Lung (tissue), 16 donors: ENCODE measurements around the gene HNRNPU. TPM values are rescaled to one million over a fixed set of nuclear protein-coding genes. Genes with fewer than 3 reads are reported as not detected.

Experiments used
- ATAC-seq: fragments of 200-7000 bp; cut with Tn5 transposase; one replicate; pipeline ENCODE4 v1.9.1; 2020; ENCODE audit warnings: moderate number of reproducible peaks; ENCODE audit not compliant: insufficient read depth, low FRiP score
- DNase-seq, 3 donors: peaks; one replicate each; pipeline ENCODE4 v3.0.0-alpha.2; 2013 to 2017
- H3K27ac ChIP-seq, 2 donors: one replicate each; pipeline ENCODE4 v1.5.1; 2013; ENCODE audit warnings: mild to moderate bottlenecking in 2 of 2, moderate library complexity in 2 of 2, control low read depth in 1 of 2, inconsistent platforms in 1 of 2, low read depth in 1 of 2, low read length in 1 of 2
- H3K27me3 ChIP-seq, 3 donors: one replicate each; pipeline ENCODE4 v1.5.1; 2013; ENCODE audit warnings: low read length in 2 of 3; ENCODE audit not compliant: control insufficient read depth in 3 of 3, insufficient read depth in 3 of 3
- H3K36me3 ChIP-seq, 4 donors: one replicate each; pipeline ENCODE4 v1.5.1; 2013; ENCODE audit warnings: low read length in 4 of 4, mild to moderate bottlenecking in 1 of 4, moderate library complexity in 1 of 4; ENCODE audit not compliant: control insufficient read depth in 4 of 4, insufficient read depth in 4 of 4
- H3K4me1 ChIP-seq, 5 donors: one replicate each; pipeline ENCODE4 v1.5.1; 2013; ENCODE audit warnings: low read length in 5 of 5, mild to moderate bottlenecking in 2 of 5, moderate library complexity in 1 of 5; ENCODE audit not compliant: control insufficient read depth in 5 of 5, insufficient read depth in 5 of 5
- H3K4me3 ChIP-seq: one replicate; pipeline ENCODE4 v1.5.1; 2013; ENCODE audit warnings: mild to moderate bottlenecking, control low read depth, moderate library complexity
- H3K9ac ChIP-seq, 2 donors: one replicate each; pipeline ENCODE4 v1.5.1; 2013; ENCODE audit warnings: low read length in 2 of 2, control low read depth in 1 of 2; ENCODE audit not compliant: insufficient read depth in 1 of 2
- H3K9me3 ChIP-seq, 4 donors: one replicate each; pipeline ENCODE4 v1.5.1; 2013; ENCODE audit warnings: low read length in 3 of 4, mild to moderate bottlenecking in 1 of 4, moderate library complexity in 1 of 4; ENCODE audit not compliant: control insufficient read depth in 4 of 4, insufficient read depth in 3 of 4
- WGBS, 2 donors: extraction: QIAGEN DNeasy Blood & Tissue Kit; methylation state at CpG; one replicate each; pipeline ENCODE4 v1.1.7; 2013; 5-methylcytosine and 5-hydroxymethylcytosine counted together
- long read RNA-seq, 5 donors: transcript quantifications; one replicate each; lab custom pipeline, GENCODE V29; 2026
- polyA plus RNA-seq, 2 donors: library from polyadenylated mRNA; stranded (reverse); fragments of 200-250 nt; gene quantifications; one replicate each; pipeline ENCODE4 v1.2.1, GENCODE V29; 2013
- total RNA-seq, 2 donors: library from RNA; depleted of rRNA in 1 of 2; stranded (reverse); fragments of >200 nt in 1 of 2; gene quantifications; one replicate each; pipeline ENCODE4 v1.2.1, GENCODE V29; 2014 to 2021
- TF ChIP-seq, protein P1 (sequence below): IDR thresholded peaks from 2 replicates; pipeline ENCODE4 v1.5.1; 2012; ENCODE audit warnings: mild to moderate bottlenecking; ENCODE audit errors: control extremely low read depth, extremely low read depth
- donor health status: control.
- donor health status: control.
- donor health status: Bipolar disorder and iron deficiency.
- donor health status: healthy.
- donor health status: DM: yes; HTN: yes; CAD: no.

Gene HNRNPU
- total RNA-seq (100 to 1,000 TPM; 238 to 611 TPM), polyA plus RNA-seq (100 to 1,000 TPM; 133 to 175 TPM)
- long read RNA-seq, donor 1, full-length matches to known transcripts = 88 of 404 reads
- long read RNA-seq, donor 1, partial matches to known transcripts = 262 of 404 reads
- long read RNA-seq, donor 1, other reads (novel, unspliced or antisense) = 54 of 404 reads
- long read RNA-seq, donor 2, full-length matches to known transcripts = 18 of 127 reads
- long read RNA-seq, donor 2, partial matches to known transcripts = 66 of 127 reads
- long read RNA-seq, donor 2, other reads (novel, unspliced or antisense) = 43 of 127 reads
- long read RNA-seq, donor 3, full-length matches to known transcripts = 34 of 281 reads
- long read RNA-seq, donor 3, partial matches to known transcripts = 187 of 281 reads
- long read RNA-seq, donor 3, other reads (novel, unspliced or antisense) = 60 of 281 reads
- long read RNA-seq, donor 4, full-length matches to known transcripts = 16 of 79 reads
- long read RNA-seq, donor 4, partial matches to known transcripts = 63 of 79 reads
- long read RNA-seq, donor 4, other reads (novel, unspliced or antisense) = 0 of 79 reads
- long read RNA-seq, donor 5, full-length matches to known transcripts = 75 of 160 reads
- long read RNA-seq, donor 5, partial matches to known transcripts = 85 of 160 reads
- long read RNA-seq, donor 5, other reads (novel, unspliced or antisense) = 0 of 160 reads

DNA sequence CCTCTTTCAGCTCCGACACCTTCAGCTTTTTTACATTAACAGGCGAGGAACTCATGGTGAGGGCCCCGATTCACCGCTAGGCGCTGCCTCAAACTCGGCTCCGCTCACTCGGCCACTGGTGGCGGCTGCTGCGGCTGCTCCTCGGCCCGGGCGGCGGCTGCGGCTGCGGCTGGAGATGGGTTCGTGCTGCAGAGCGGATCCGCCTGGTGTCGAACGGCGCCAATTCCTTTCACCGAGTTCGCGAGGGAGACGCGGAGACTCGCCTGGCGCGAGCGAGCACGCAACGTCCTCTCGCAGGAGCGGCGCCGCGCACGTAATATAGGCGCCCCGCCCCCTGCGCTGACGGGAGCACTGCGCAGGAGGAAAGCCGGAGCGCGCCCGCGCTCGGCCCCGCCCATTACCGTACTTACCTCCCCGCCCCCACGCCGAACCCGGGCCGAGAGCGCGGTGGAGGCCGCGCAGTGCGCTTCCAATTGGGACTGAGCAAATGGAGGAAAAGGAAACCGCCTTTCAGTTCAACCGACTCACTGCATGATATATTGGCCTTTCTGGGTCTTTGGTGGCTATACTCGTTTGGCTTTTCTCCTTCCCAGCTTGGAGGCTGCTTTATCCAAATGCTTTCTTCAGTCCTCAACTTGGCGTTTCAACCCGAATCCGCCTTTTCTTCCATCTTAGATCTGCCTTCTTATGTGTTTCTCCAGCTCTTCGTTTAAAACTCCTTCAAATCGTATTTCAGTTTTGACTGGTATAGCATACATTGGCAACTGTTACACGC is at the start of gene HNRNPU:
TSS of gene HNRNPU (minus strand) at position 291 of the 775 bp plus-strand sequence. CDS start at position 55, 236 bp downstream.
- DNase-seq (peak; percentile 98 to 99 (median 98)), ATAC-seq (peak; percentile 91)
- peak within 1 kb of the TSS; percentile 98 to 99 for H3K27ac ChIP-seq
- no peaks in the 10 kb centered on the region for H3K9me3 ChIP-seq
- H3K4me3 ChIP-seq = peak within 1 kb of the TSS; percentile 94
- TF ChIP-seq, protein P1, sequence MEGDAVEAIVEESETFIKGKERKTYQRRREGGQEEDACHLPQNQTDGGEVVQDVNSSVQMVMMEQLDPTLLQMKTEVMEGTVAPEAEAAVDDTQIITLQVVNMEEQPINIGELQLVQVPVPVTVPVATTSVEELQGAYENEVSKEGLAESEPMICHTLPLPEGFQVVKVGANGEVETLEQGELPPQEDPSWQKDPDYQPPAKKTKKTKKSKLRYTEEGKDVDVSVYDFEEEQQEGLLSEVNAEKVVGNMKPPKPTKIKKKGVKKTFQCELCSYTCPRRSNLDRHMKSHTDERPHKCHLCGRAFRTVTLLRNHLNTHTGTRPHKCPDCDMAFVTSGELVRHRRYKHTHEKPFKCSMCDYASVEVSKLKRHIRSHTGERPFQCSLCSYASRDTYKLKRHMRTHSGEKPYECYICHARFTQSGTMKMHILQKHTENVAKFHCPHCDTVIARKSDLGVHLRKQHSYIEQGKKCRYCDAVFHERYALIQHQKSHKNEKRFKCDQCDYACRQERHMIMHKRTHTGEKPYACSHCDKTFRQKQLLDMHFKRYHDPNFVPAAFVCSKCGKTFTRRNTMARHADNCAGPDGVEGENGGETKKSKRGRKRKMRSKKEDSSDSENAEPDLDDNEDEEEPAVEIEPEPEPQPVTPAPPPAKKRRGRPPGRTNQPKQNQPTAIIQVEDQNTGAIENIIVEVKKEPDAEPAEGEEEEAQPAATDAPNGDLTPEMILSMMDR = no peak
- peak within 1 kb of the TSS; percentile 95 to 99 for H3K9ac ChIP-seq
- no peaks in the 10 kb centered on the region for H3K27me3 ChIP-seq
- 0 to 1% methylated on average over 65 to 71 of the region's 71 CpGs for WGBS, 2 donors
- H3K36me3 ChIP-seq = peaks cover 5 to 34% (median 11%) of the 10 kb centered on the region in 4 donors
- H3K4me1 ChIP-seq = peaks cover 0 to 33% (median 5%) of the 10 kb centered on the region in 5 donors

DNA sequence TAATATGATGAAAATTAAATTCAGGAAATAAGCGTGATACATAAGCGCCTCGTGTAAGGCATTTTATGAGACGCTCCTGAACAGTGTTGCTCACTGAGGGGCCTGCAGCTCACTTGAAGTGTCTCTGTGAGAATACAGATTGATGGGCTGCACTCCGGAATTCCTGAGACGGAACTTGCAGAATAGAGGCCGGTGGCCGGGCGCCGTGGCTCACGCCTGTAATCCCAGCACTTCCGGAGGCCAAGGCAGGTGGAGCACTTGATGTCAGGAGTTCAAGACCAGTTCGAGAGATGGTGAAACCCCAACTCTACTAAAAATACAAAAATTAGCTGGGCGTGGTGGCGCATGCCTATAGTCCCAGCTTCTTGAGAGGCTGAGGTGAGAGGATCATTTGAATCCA is 49.5 kb upstream of the HNRNPU start:
- TF ChIP-seq, protein P1 = no peak
- DNase-seq (no peak), ATAC-seq (no peak)
- Histone ChIP-seq H3K27ac (no peak overlapping the region), H3K9ac (no peak overlapping the region), H3K36me3 (no peaks in the 10 kb centered on the region), H3K4me3 (no peak overlapping the region), H3K27me3 (peaks cover 0 to under 1% (median under 1%) of the 10 kb centered on the region in 3 donors), H3K9me3 (no peaks in the 10 kb centered on the region), H3K4me1 (peaks cover 0 to 2% (median 0%) of the 10 kb centered on the region in 5 donors)
- WGBS, 2 donors = 91 to 96% methylated on average over 15 of the region's 15 CpGs

DNA sequence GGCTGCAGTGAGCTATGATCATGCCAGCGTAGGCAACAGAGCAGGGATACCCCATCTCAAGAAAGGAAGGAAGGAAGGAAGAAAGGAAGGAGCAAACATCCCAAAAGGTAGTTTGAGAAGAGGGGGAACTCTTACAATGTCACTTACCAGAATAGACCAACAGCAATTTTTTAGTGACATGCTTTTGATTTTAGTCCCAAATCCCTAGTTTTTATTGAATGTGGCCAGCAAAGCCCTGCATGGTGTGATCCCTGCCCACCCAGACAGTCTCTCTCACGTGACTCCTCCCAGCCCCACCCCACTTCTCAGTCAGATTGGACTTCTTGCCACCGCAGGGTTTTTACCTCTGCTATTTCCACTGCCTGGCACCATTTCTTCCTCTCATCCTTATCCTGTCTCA is 39.8 kb upstream of the HNRNPU start:
- no peaks in the 10 kb centered on the region for H3K27me3 ChIP-seq
- H3K4me1 ChIP-seq = no peaks in the 10 kb centered on the region
- DNase-seq (no peak), ATAC-seq (no peak)
- 76 to 83% methylated on average over 3 of the region's 3 CpGs for WGBS, 2 donors
- H3K27ac ChIP-seq = no peak overlapping the region
- H3K4me3 ChIP-seq = no peak overlapping the region
- no peaks in the 10 kb centered on the region for H3K36me3 ChIP-seq
- H3K9me3 ChIP-seq = peaks cover 0 to 2% (median 0%) of the 10 kb centered on the region in 4 donors
- no peak overlapping the region for H3K9ac ChIP-seq
- TF ChIP-seq, protein P1 = no peak
